GM21825 (cell line): ENCODE data around the gene ASPDH.

ENCODE experiments used
- ATAC-seq: cut with Tn5 transposase; IDR thresholded peaks from one replicate; pipeline ENCODE4 v1.9.1; 2021; ENCODE audit warnings: mild to moderate bottlenecking, moderate library complexity; ENCODE audit not compliant: unreplicated experiment

The ASPDH gene

GRCh38 chr19:50498219-50499056 is 15.3 kb downstream of the ASPDH start:
- ATAC-seq = no peak

GRCh38 chr19:50497022-50497405 is 16.7 kb downstream of the ASPDH start:
- no peak for ATAC-seq

GRCh38 chr19:50496189-50497021 is 17.3 kb downstream of the ASPDH start:
- no peak for ATAC-seq

GRCh38 chr19:50495020-50495531 is 18.6 kb downstream of the ASPDH start:
- no peak for ATAC-seq

GRCh38 chr19:50494186-50495019 is 19.3 kb downstream of the ASPDH start:
- no peak for ATAC-seq

- ATAC-seq = no peak
These were observed 20.5 kb downstream of the ASPDH start for GRCh38 chr19:50493171-50493570.

- no peak for ATAC-seq
These were observed 21.2 kb downstream of the ASPDH start for GRCh38 chr19:50492303-50493052.

GRCh38 chr19:50490991-50491472 is 22.7 kb downstream of the ASPDH start:
- no peak for ATAC-seq

GRCh38 chr19:50490411-50490811 is 23.3 kb downstream of the ASPDH start:
- no peak for ATAC-seq

- no peak for ATAC-seq
These were observed 24.2 kb downstream of the ASPDH start for GRCh38 chr19:50489461-50490011.

- ATAC-seq = no peak
These were observed 25.1 kb downstream of the ASPDH start for GRCh38 chr19:50488389-50489194.

- no peak for ATAC-seq
These were observed 26.7 kb downstream of the ASPDH start for GRCh38 chr19:50486823-50487515.

- no peak for ATAC-seq
These were observed 28.3 kb downstream of the ASPDH start for GRCh38 chr19:50485284-50485955.

GRCh38 chr19:50482916-50483315 is 30.8 kb downstream of the ASPDH start:
- no peak for ATAC-seq

- ATAC-seq = no peak
These were observed 31.4 kb downstream of the ASPDH start for GRCh38 chr19:50482271-50482855.

GRCh38 chr19:50481351-50482149 is 32.2 kb downstream of the ASPDH start:
- no peak for ATAC-seq
